Loucy (cell line): ENCODE data around the gene GTF3C1.
"Not testable (repeated sequence)": the region's sequence is repeated elsewhere in the genome, so short reads cannot be mapped to it uniquely, and the experiment has no call there.

Experiments
- H2AFZ ChIP-seq: fragments of 200-600 bp; sonication (generic); 2 replicates; pipeline ENCODE4 v1.6.0; 2016; ENCODE audit warnings: antibody characterized with exemption, mild to moderate bottlenecking, low read length, moderate library complexity
- H3F3A ChIP-seq: fragments of 200-600 bp; 2 replicates; pipeline ENCODE4 v1.6.0; 2016; ENCODE audit warnings: antibody characterized with exemption, low read depth, mild to moderate bottlenecking
- H3K27me3 ChIP-seq: fragments of 200-600 bp; sonication (generic); 2 replicates; pipeline ENCODE4 v1.6.1; 2014; ENCODE audit warnings: low read length, mild to moderate bottlenecking; ENCODE audit not compliant: insufficient read depth, poor library complexity, severe bottlenecking
- H3K36me3 ChIP-seq: fragments of 200-600 bp; sonication (generic); 2 replicates; pipeline ENCODE4 v1.6.1; 2016; ENCODE audit warnings: low read length; ENCODE audit not compliant: insufficient read depth
- H3K4me1 ChIP-seq: fragments of 200-600 bp; sonication (generic); 2 replicates; pipeline ENCODE4 v1.5.1; 2014; ENCODE audit warnings: low read length, mild to moderate bottlenecking; ENCODE audit not compliant: insufficient read depth, poor library complexity, severe bottlenecking
- H3K4me2 ChIP-seq: fragments of 200-600 bp; sonication (generic); 2 replicates; pipeline ENCODE4 v1.6.0; 2014; ENCODE audit warnings: antibody characterized with exemption, low read length, low read depth, mild to moderate bottlenecking; ENCODE audit not compliant: poor library complexity, severe bottlenecking
- H3K4me3 ChIP-seq: fragments of 200-600 bp; sonication (generic); 2 replicates; pipeline ENCODE4 v1.5.1; 2014; ENCODE audit warnings: low read length, mild to moderate bottlenecking, mixed read lengths; ENCODE audit not compliant: poor library complexity, severe bottlenecking
- H3K79me2 ChIP-seq: fragments of 200-600 bp; sonication (generic); 2 replicates; pipeline ENCODE4 v1.6.1; 2014; ENCODE audit warnings: low read length; ENCODE audit not compliant: insufficient read depth
- H3K9ac ChIP-seq: fragments of 200-600 bp; sonication (generic); 2 replicates; pipeline ENCODE4 v1.6.0; 2014; ENCODE audit warnings: mild to moderate bottlenecking, low read depth, low read length, moderate library complexity; ENCODE audit not compliant: poor library complexity, severe bottlenecking
- H3K9me2 ChIP-seq: fragments of 200-600 bp; sonication (generic); replicated peaks from 2 replicates; pipeline ENCODE4 v1.6.1; 2016; ENCODE audit warnings: low read depth, low read length, mixed read lengths
- H3K9me3 ChIP-seq: fragments of 200-600 bp; sonication (generic); 2 replicates; pipeline ENCODE4 v1.6.1; 2014; ENCODE audit warnings: mild to moderate bottlenecking, antibody characterized with exemption, low read length, low read depth; ENCODE audit not compliant: insufficient read depth
- H4K20me1 ChIP-seq: fragments of 200-600 bp; sonication (generic); 2 replicates; pipeline ENCODE4 v1.6.0; 2014; ENCODE audit warnings: antibody characterized with exemption, low read length, mild to moderate bottlenecking; ENCODE audit not compliant: insufficient read depth, poor library complexity, severe bottlenecking
- CTCF ChIP-seq: fragments of 200-600 bp; sonication (generic); conservative IDR thresholded peaks from 2 replicates; pipeline ENCODE4 v1.5.1; 2014; ENCODE audit warnings: mild to moderate bottlenecking, antibody characterized with exemption, low read length
- EZH2phosphoT487 ChIP-seq: fragments of 200-600 bp; IDR thresholded peaks from 2 replicates; pipeline ENCODE4 v1.6.1; 2018; ENCODE audit warnings: antibody characterized with exemption, mild to moderate bottlenecking, moderate library complexity, borderline replicate concordance

GTF3C1 gene

GRCh38 chr16:27460213-27460612, 89.5 kb downstream of the GTF3C1 start:
- Histone ChIP-seq H2AFZ (no peak overlapping the region), H3K4me2 (no peak overlapping the region), H4K20me1 (no peaks in the 10 kb centered on the region), H3K36me3 (peaks cover 49% of the 10 kb centered on the region; the same call in 1 of the 2 replicates), H3F3A (no peaks in the 10 kb centered on the region), H3K4me1 (peaks cover 16% of the 10 kb centered on the region), H3K79me2 (no peaks in the 10 kb centered on the region), H3K9me3 (no peaks in the 10 kb centered on the region), H3K9ac (no peak overlapping the region), H3K9me2 (no peaks in the 10 kb centered on the region), H3K27me3 (no peaks in the 10 kb centered on the region), H3K4me3 (no peak overlapping the region)
- TF ChIP-seq EZH2phosphoT487 = no peak
- no peak for TF ChIP-seq CTCF

- Histone ChIP-seq H3K4me1 (peaks cover 17% of the 10 kb centered on the region), H3F3A (no peaks in the 10 kb centered on the region), H3K9me3 (no peaks in the 10 kb centered on the region), H3K9me2 (no peaks in the 10 kb centered on the region), H4K20me1 (no peaks in the 10 kb centered on the region), H3K27me3 (no peaks in the 10 kb centered on the region), H3K4me2 (no peak overlapping the region), H3K4me3 (no peak overlapping the region), H3K9ac (no peak overlapping the region), H3K36me3 (peaks cover 38% of the 10 kb centered on the region; the same call in 1 of the 2 replicates), H3K79me2 (no peaks in the 10 kb centered on the region), H2AFZ (no peak overlapping the region)
- TF ChIP-seq CTCF (no peak), EZH2phosphoT487 (no peak)
These were observed 90.6 kb downstream of the GTF3C1 start for GRCh38 chr16:27458987-27459688.

- no peaks in the 10 kb centered on the region for H4K20me1 ChIP-seq
- peaks cover 30% of the 10 kb centered on the region; the same call in 1 of the 2 replicates for H3K36me3 ChIP-seq
- TF ChIP-seq EZH2phosphoT487 = no peak
- no peak for TF ChIP-seq CTCF
- no peak overlapping the region for H3K9ac ChIP-seq
- H2AFZ ChIP-seq = no peak overlapping the region
- no peak overlapping the region for H3K4me2 ChIP-seq
- H3K9me2 ChIP-seq = no peaks in the 10 kb centered on the region
- peaks cover 17% of the 10 kb centered on the region for H3K4me1 ChIP-seq
- no peak overlapping the region for H3K4me3 ChIP-seq
- H3K79me2 ChIP-seq = no peaks in the 10 kb centered on the region
- no peaks in the 10 kb centered on the region for H3F3A ChIP-seq
- H3K9me3 ChIP-seq = no peaks in the 10 kb centered on the region
- H3K27me3 ChIP-seq = no peaks in the 10 kb centered on the region
These were observed 91.5 kb downstream of the GTF3C1 start for GRCh38 chr16:27458258-27458657.

- not testable (repeated sequence) for H3K9ac ChIP-seq, H3F3A ChIP-seq, H3K27me3 ChIP-seq, H3K4me3 ChIP-seq, H3K9me2 ChIP-seq, H4K20me1 ChIP-seq, H3K4me2 ChIP-seq, H3K9me3 ChIP-seq, H3K79me2 ChIP-seq, H2AFZ ChIP-seq
- Histone ChIP-seq H3K4me1 (peaks cover 17% of the 10 kb centered on the region), H3K36me3 (peaks cover 23% of the 10 kb centered on the region; the same call in 1 of the 2 replicates)
These were observed 92.2 kb downstream of the GTF3C1 start for GRCh38 chr16:27457605-27457900.
